ENCODE results near the gene ARHGEF38. TPM values are rescaled to one million over a fixed set of nuclear protein-coding genes. Genes with fewer than 3 reads are reported as not detected.
"Not testable (repeated sequence)": the region's sequence is repeated elsewhere in the genome, so short reads cannot be mapped to it uniquely, and the experiment has no call there.

Gene ARHGEF38
- total and polyA plus RNA-seq, 5 donors from 2014 or later: 0.24 to 0.33 TPM; not detected in 3

DNA sequence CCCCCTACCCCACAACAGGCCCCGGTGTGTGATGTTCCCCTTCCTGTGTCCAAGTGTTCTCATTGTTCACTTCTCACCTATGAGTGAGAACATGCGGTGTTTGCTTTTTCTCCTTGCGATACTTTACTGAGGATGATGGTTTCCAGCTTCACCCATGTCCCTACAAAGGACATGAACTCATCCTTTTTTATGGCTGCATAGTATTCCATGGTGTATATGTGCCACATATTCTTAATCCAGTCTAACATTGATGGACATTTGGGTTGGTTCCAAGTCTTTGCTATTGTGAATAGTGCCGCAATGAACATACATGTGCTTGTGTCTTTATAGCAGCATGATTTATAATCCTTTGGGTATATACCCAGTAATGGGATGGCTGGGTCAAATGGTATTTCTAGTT, 177.5 kb downstream of the ARHGEF38 start:
- H3K27ac ChIP-seq (ENCODE audit: insufficient read depth, low read length, poor library complexity, severe bottlenecking); H3K4me3 Mint-ChIP-seq; H3K9me3 ChIP-seq (ENCODE audit: control insufficient read depth in 2 of 2, low read length in 2 of 2); H3K27ac Mint-ChIP-seq; H3K4me1 ChIP-seq (ENCODE audit: control insufficient read depth, insufficient read depth, low read length, poor library complexity, severe bottlenecking); ATAC-seq (ENCODE audit: low read depth in 2 of 2); DNase-seq; H3K27me3 Mint-ChIP-seq; H3K4me3 ChIP-seq (ENCODE audit: low read depth, low read length); H3K4me1 Mint-ChIP-seq; H3K36me3 ChIP-seq (ENCODE audit: control insufficient read depth, insufficient read depth, low read length); H3K27me3 ChIP-seq (ENCODE audit: control insufficient read depth, insufficient read depth, low read length): not testable (repeated sequence)
- Mint-ChIP-seq H3K9me3 (peaks cover 0 to 23% (median 9%) of the 10 kb centered on the region in 7 donors), H3K36me3 (peaks cover 50% of the 10 kb centered on the region)

Other genes with a start within 250 kb of the ARHGEF38 start
- 42.2 TPM for gene PPA2, start 78.6 kb upstream of the ARHGEF38 start, total RNA-seq
- gene PPA2, start 78.6 kb upstream of the ARHGEF38 start, polyA plus RNA-seq: 100 to 1,000 TPM in 3 of 4 donors, 10 to 100 TPM in 1; 91.1 to 126 (median 107) TPM
- gene INTS12, start 156.1 kb downstream of the ARHGEF38 start, total RNA-seq: 25.4 TPM
- gene INTS12, start 156.1 kb downstream of the ARHGEF38 start, polyA plus RNA-seq: 10 to 100 TPM; 36.4 to 42.9 (median 39.7) TPM
- 4.4 TPM for gene GSTCD, start 156.2 kb downstream of the ARHGEF38 start, total RNA-seq
- 1 to 10 TPM; 1.6 to 3.0 (median 2.1) TPM for gene GSTCD, start 156.2 kb downstream of the ARHGEF38 start, polyA plus RNA-seq

Measured in CD4-positive, CD25-positive, alpha-beta regulatory T cell (primary cell).